ENCODE results near the gene MAP3K20. TPM values are rescaled to one million over a fixed set of nuclear protein-coding genes. Genes with fewer than 3 reads are reported as not detected.

MAP3K20 gene
- total and polyA plus RNA-seq, 2 of the 8 experiments (the other 6 are each of a cell fraction or from before 2014, with no cell fraction given), result 3.1 to 11.1 TPM

GRCh38 chr2:173221937-173222594 is 146.4 kb downstream of the MAP3K20 start:
- ChIA-PET CTCF (ENCODE audit: partially characterized antibody) (interaction anchor here (0.7 to 2.5 kb wide), 3 partner anchors 13 to 181 kb away, joined by 3 to 12 read pairs (median 3); no protein-coding TSS in a partner anchor), POLR2A (ENCODE audit: partially characterized antibody) (no interaction called here)
- no peak for TF ChIP-seq JUND (IDR thresholded peaks at IDR 0.05; ENCODE audit: low read length)
- TF ChIP-seq TEAD4 (IDR thresholded peaks at IDR 0.05; ENCODE audit: low read depth, low read length), result no peak
- TF ChIP-seq CHD1 (IDR thresholded peaks at IDR 0.05; ENCODE audit: low read depth, low read length), result no peak
- no peak for TF ChIP-seq ATF2 (IDR thresholded peaks at IDR 0.05; ENCODE audit: low read length)
- no peak for TF ChIP-seq BCL11A (IDR thresholded peaks at IDR 0.05; ENCODE audit: low read depth in 2 of 2, low read length in 2 of 2)
- no peak for TF ChIP-seq TBP (IDR thresholded peaks at IDR 0.05; ENCODE audit: low read depth, low read length)
- no peak for TF ChIP-seq CTBP2 (IDR thresholded peaks at IDR 0.05; ENCODE audit: borderline replicate concordance, insufficient read depth, insufficient read length, low read length)
- TF ChIP-seq RFX5 (IDR thresholded peaks at IDR 0.05; ENCODE audit: borderline replicate concordance, low read depth, low read length), result no peak
- TF ChIP-seq HDAC6 (IDR thresholded peaks at IDR 0.05; ENCODE audit: low read depth, low read length), result no peak
- TF ChIP-seq EGR1 (IDR thresholded peaks at IDR 0.05; ENCODE audit: borderline replicate concordance, low read depth, low read length), result no peak
- TF ChIP-seq SRF (IDR thresholded peaks at IDR 0.05; ENCODE audit: low read depth, low read length), result no peak
- FAIRE-seq (no peak), DNase-seq (ENCODE audit: low read depth in 1 of 2, low spot score in 2 of 2) (no peak)
- no peak overlapping the region for H3K23ac ChIP-seq (ENCODE audit: insufficient read length)
- H3K27ac ChIP-seq (ENCODE audit: low read depth, low read length), result no peak overlapping the region
- no peak overlapping the region for H2BK20ac ChIP-seq (ENCODE audit: low read length)
- H3K9me3 ChIP-seq (ENCODE audit: insufficient read depth in 2 of 2, low read depth in 1 of 2, low read length in 1 of 2), result no peaks in the 10 kb centered on the region
- H3K4me1 ChIP-seq (replicated peaks in 1 of 4; ENCODE audit: control insufficient read depth in 3 of 4, insufficient read depth in 4 of 4, low read length in 3 of 4), result peaks cover 0 to 7% (median 2%) of the 10 kb centered on the region in 4 experiments; a peak in 5 of 7 replicates
- H2AFZ ChIP-seq (ENCODE audit: low read length), result no peak overlapping the region
- no peaks in the 10 kb centered on the region for H3K79me1 ChIP-seq (ENCODE audit: low read depth, low read length)
- no peaks in the 10 kb centered on the region for H3K27me3 ChIP-seq (replicated peaks in 1 of 4; ENCODE audit: control insufficient read depth in 3 of 4, extremely low read depth in 1 of 4, insufficient read depth in 3 of 4, low read length in 3 of 4)
- no peak overlapping the region for H3K9ac ChIP-seq (replicated peaks in 1 of 4; ENCODE audit: extremely low read depth in 1 of 4, low read depth in 3 of 4, low read length in 3 of 4)
- H4K91ac ChIP-seq (replicated peaks; ENCODE audit: insufficient read length, low read length), result no peak overlapping the region
- H3K4ac ChIP-seq (replicated peaks; ENCODE audit: insufficient read length, low read depth, low read length), result no peak overlapping the region
- H2BK120ac ChIP-seq (replicated peaks; ENCODE audit: low read depth, low read length), result no peak overlapping the region
- no peak overlapping the region for H3K4me2 ChIP-seq (ENCODE audit: insufficient read depth in 1 of 2, low read depth in 2 of 2, low read length in 2 of 2)
- H2BK15ac ChIP-seq (ENCODE audit: low read length), result no peak overlapping the region
- no peak overlapping the region for H3K18ac ChIP-seq (ENCODE audit: extremely low read depth, low read length)
- no peaks in the 10 kb centered on the region for H3K79me2 ChIP-seq (ENCODE audit: control insufficient read depth in 1 of 2, insufficient read depth in 2 of 2, low read length in 2 of 2)
- H3K23me2 ChIP-seq (ENCODE audit: low read depth, low read length), result no peaks in the 10 kb centered on the region
- no peak overlapping the region for H2BK12ac ChIP-seq (ENCODE audit: low read depth, low read length)
- H4K20me1 ChIP-seq (replicated peaks in 1 of 2; ENCODE audit: control insufficient read depth in 1 of 2, insufficient read depth in 2 of 2, low read length in 2 of 2), result no peaks in the 10 kb centered on the region
- H4K8ac ChIP-seq (ENCODE audit: extremely low read depth, insufficient read depth, low read length), result no peak overlapping the region
- WGBS, 2 experiments (ENCODE audit: extremely low coverage in 1 of 2, insufficient coverage in 1 of 2, insufficient read length in 1 of 2, insufficient replicate concordance in 2 of 2, low coverage in 1 of 2, low lambda C conversion rate in 2 of 2, missing lambda C conversion rate in 1 of 2), result 53% methylated on average over 2 of the region's 2 CpGs; no CpG with 5 or more reads in 1 of the 2 experiments
- no peak overlapping the region for H4K5ac ChIP-seq (ENCODE audit: insufficient read length, low read depth, low read length)
- no peak overlapping the region for H2BK5ac ChIP-seq (ENCODE audit: low read depth, low read length)
- no peak overlapping the region for H3K4me3 ChIP-seq (ENCODE audit: extremely low read depth in 1 of 4, insufficient read depth in 2 of 4, low read depth in 3 of 4, low read length in 4 of 4)
- H3K56ac ChIP-seq (replicated peaks; ENCODE audit: insufficient read length, low read depth, low read length), result no peak overlapping the region
- H3K36me3 ChIP-seq (ENCODE audit: control insufficient read depth in 2 of 4, insufficient read depth in 4 of 4, low read length in 3 of 4), result no peaks in the 10 kb centered on the region
- no peak overlapping the region for H2AK5ac ChIP-seq (ENCODE audit: low read depth, low read length)
- H3K14ac ChIP-seq (ENCODE audit: insufficient read length), result no peak overlapping the region

All from H1 (cell line).